Ovary (tissue), 9 donors: Measurements from ENCODE around the gene MRNIP. TPM values are rescaled to one million over a fixed set of nuclear protein-coding genes. Genes with fewer than 3 reads are reported as not detected.

Experiments used
- DNase-seq, 5 donors: peaks; one replicate each; pipeline ENCODE4 v3.0.0-alpha.2; 2019 to 2020
- H3K27ac ChIP-seq, 2 donors: fragments of 200-600 bp; one replicate each; pipeline versions ENCODE4 v1.5.1 to v1.8.0; 2019 to 2022
- H3K27me3 ChIP-seq: fragments of 200-600 bp; one replicate; pipeline ENCODE4 v1.8.0; 2022
- H3K36me3 ChIP-seq: fragments of 200-600 bp; sonication (generic); one replicate; pipeline ENCODE4 v1.5.1; 2019
- H3K4me1 ChIP-seq: one replicate; pipeline ENCODE4 v1.8.1; 2013; ENCODE audit warnings: mild to moderate bottlenecking, moderate library complexity; ENCODE audit not compliant: insufficient read depth
- H3K4me3 ChIP-seq: fragments of 200-600 bp; sonication (generic); one replicate; pipeline ENCODE4 v1.5.1; 2017
- H3K9me3 ChIP-seq, 2 donors: fragments of 200-600 bp in 1 of 2; sonication (generic) in 1 of 2; one replicate each; pipeline versions ENCODE4 v1.5.1 to v1.8.1; 2013 to 2019; ENCODE audit warnings: mild to moderate bottlenecking in 1 of 2, moderate library complexity in 1 of 2
- CTCF ChIP-seq, 3 donors: fragments of 450-650 bp in 2 of 3; fragments of 200-600 bp in 1 of 3; IDR thresholded peaks; one replicate each; pipeline versions ENCODE4 v1.5.1 to v1.8.0; 2016 to 2022; ENCODE audit warnings: antibody characterized with exemption in 3 of 3, mild to moderate bottlenecking in 1 of 3
- EP300 ChIP-seq: sonication (generic); formaldehyde crosslinking; IDR thresholded peaks from one replicate; pipeline ENCODE4 v1.6.1; 2017; ENCODE audit warnings: antibody characterized with exemption
- POLR2A ChIP-seq: fragments of 450-650 bp; IDR thresholded peaks from one replicate; pipeline ENCODE4 v1.6.1; 2017; ENCODE audit warnings: antibody characterized with exemption, mild to moderate bottlenecking, moderate library complexity
- WGBS, 3 donors: extraction: QIAGEN DNeasy Blood & Tissue Kit in 1 of 3; methylation state at CpG; one replicate each; pipeline versions ENCODE4 v1.1.5 to v1.1.7; 2013 to 2017; 5-methylcytosine and 5-hydroxymethylcytosine counted together
- intact Hi-C, 4 donors: fragments of 100-400 bp; cut with DNase I; formaldehyde crosslinking; loops; one replicate each; pipeline versions ENCODE4 v1.11.0 to v1.15.1; 2022 to 2023
- polyA plus RNA-seq, 2 donors: library from polyadenylated mRNA; stranded (reverse); fragments of 200-250 nt in 1 of 2; fragments of 350-450 nt in 1 of 2; fragmentation: Illumina TruSeq in 1 of 2; extraction: RNeasy Lipid Tissue Mini Kit (QIAGEN cat#74804) in 1 of 2; gene quantifications; one replicate each; pipeline ENCODE4 v1.2.3, GENCODE V29; 2013 to 2014
- total RNA-seq, 7 donors: library from RNA; depleted of rRNA in 2 of 7; stranded (reverse); fragments of >200 nt in 2 of 7; fragmentation: NEBNext Ultra II Directional in 3 of 7; extraction: Animal tissue kit (Norgen Biotek cat#: 25700) in 3 of 7; gene quantifications; one replicate each; pipeline versions ENCODE4 v1.1.0 to v1.2.4, GENCODE V29; 2016 to 2023
- donor health status: DM: no; HTN: no; CAD: no; lungs with moderate emphysema.
- donor health status: DM: no; HTN: no; CAD: no.
- donor health status: Bipolar disorder and iron deficiency.
- donor health status: DM: yes; HTN: yes; CAD: no.
- donor health status: DM: no; HTN: no; CAD: no.
- donor health status: DM: yes; HTN: yes; CAD: no.

Gene MRNIP
- total and polyA plus RNA-seq, 9 donors, result 26.9 to 61.1 (median 50.3) TPM

- WGBS, 3 donors, result 88 to 92% (median 90%) methylated on average over 24 to 26 of the region's 26 CpGs
- no peak overlapping the region for H3K27ac ChIP-seq
- H3K4me3 ChIP-seq, result no peak overlapping the region
- H3K4me1 ChIP-seq, result no peaks in the 10 kb centered on the region
- H3K9me3 ChIP-seq, result peaks cover 0 to 3% of the 10 kb centered on the region in 2 donors
- TF ChIP-seq EP300 (no peak), CTCF (IDR thresholded peaks at IDR 0.05) (no peak), POLR2A (no peak)
- H3K27me3 ChIP-seq, result no peaks in the 10 kb centered on the region
- DNase-seq, result no peak
- intact Hi-C loops, result no loop called here
- no peaks in the 10 kb centered on the region for H3K36me3 ChIP-seq
Observed at GRCh38 chr5:179878222-179879002, 19.8 kb upstream of the MRNIP start.

GRCh38 chr5:179876610-179876952 is 18.0 kb upstream of the MRNIP start:
- intact Hi-C loops, result no loop called here
- Histone ChIP-seq H3K9me3 (no peaks in the 10 kb centered on the region), H3K36me3 (no peaks in the 10 kb centered on the region), H3K4me3 (no peak overlapping the region), H3K27ac (no peak overlapping the region), H3K27me3 (no peaks in the 10 kb centered on the region), H3K4me1 (no peaks in the 10 kb centered on the region)
- 71 to 82% (median 77%) methylated on average over 3 of the region's 3 CpGs for WGBS, 3 donors
- no peak for DNase-seq
- no peak for TF ChIP-seq POLR2A
- TF ChIP-seq CTCF (IDR thresholded peaks at IDR 0.05), result no peak
- no peak for TF ChIP-seq EP300

- no peak overlapping the region for H3K4me3 ChIP-seq
- TF ChIP-seq EP300 (no peak), POLR2A (no peak), CTCF (IDR thresholded peaks at IDR 0.05) (no peak)
- no peaks in the 10 kb centered on the region for H3K27me3 ChIP-seq
- no peak overlapping the region for H3K27ac ChIP-seq
- H3K4me1 ChIP-seq, result no peaks in the 10 kb centered on the region
- no peaks in the 10 kb centered on the region for H3K36me3 ChIP-seq
- H3K9me3 ChIP-seq, result no peaks in the 10 kb centered on the region
- intact Hi-C loops, result no loop called here
- 48 to 63% (median 57%) methylated on average over 16 of the region's 16 CpGs for WGBS, 3 donors
- no peak for DNase-seq
Observed at GRCh38 chr5:179875741-179876609, 17.4 kb upstream of the MRNIP start.

- no peak for DNase-seq
Observed at GRCh38 chr5:179874536-179875292, 16.1 kb upstream of the MRNIP start.

More at GRCh38 chr5:179874536-179875292, 16.1 kb upstream of the MRNIP start:
- intact Hi-C loops, result no loop called here
- Histone ChIP-seq H3K4me1 (no peaks in the 10 kb centered on the region), H3K36me3 (no peaks in the 10 kb centered on the region), H3K27me3 (no peaks in the 10 kb centered on the region), H3K9me3 (no peaks in the 10 kb centered on the region), H3K27ac (no peak overlapping the region), H3K4me3 (no peak overlapping the region)
- 93 to 95% (median 94%) methylated on average over 24 to 28 of the region's 28 CpGs for WGBS, 3 donors
- TF ChIP-seq POLR2A, result no peak
- no peak for TF ChIP-seq CTCF (IDR thresholded peaks at IDR 0.05)
- no peak for TF ChIP-seq EP300
